ENCODE measurements around the gene EDC4. TPM values are rescaled to one million over a fixed set of nuclear protein-coding genes. Genes with fewer than 3 reads are reported as not detected.

EDC4 gene
- total and polyA plus RNA-seq, 2 of the 13 experiments (the other 11 are each of a cell fraction or from before 2014, with no cell fraction given) = 51.4 to 59.1 TPM

- TF ChIP-seq GABPA (IDR thresholded peaks at IDR 0.05; ENCODE audit: low read depth, low read length) (no peak), GABPA (CRISPR knock-in tag; IDR thresholded peaks at IDR 0.05; ENCODE audit: low read depth) (peak; percentile 91), MXD1 (CRISPR knock-in tag; IDR thresholded peaks at IDR 0.05) (peak; percentile 15), ZFYVE20 (CRISPR knock-in tag; IDR thresholded peaks at IDR 0.05; ENCODE audit: borderline replicate concordance, low read depth) (no peak; the same call in 1 of the 2 replicates), SSRP1 (CRISPR knock-in tag; IDR thresholded peaks at IDR 0.05) (no peak), KDM2A (CRISPR knock-in tag; IDR thresholded peaks at IDR 0.05; ENCODE audit: borderline replicate concordance, low read depth) (peak; percentile 80), ZNF225 (CRISPR knock-in tag; IDR thresholded peaks at IDR 0.05) (peak; percentile 70; the same call in 1 of the 2 replicates), TBX3 (IDR thresholded peaks at IDR 0.05; ENCODE audit: borderline replicate concordance) (peak; percentile 66; the same call in 1 of the 2 replicates), THAP11 (CRISPR knock-in tag; IDR thresholded peaks at IDR 0.05) (peak; percentile 97), ZNF30 (CRISPR knock-in tag; IDR thresholded peaks at IDR 0.05) (no peak), SUZ12 (IDR thresholded peaks at IDR 0.05; ENCODE audit: low read depth, low read length) (peak; percentile 75), ZFY (CRISPR knock-in tag; IDR thresholded peaks at IDR 0.05) (peak; percentile 96), MZF1 (CRISPR knock-in tag; IDR thresholded peaks at IDR 0.05; ENCODE audit: borderline replicate concordance) (peak; percentile 76; the same call in 1 of the 2 replicates), PREB (CRISPR knock-in tag; IDR thresholded peaks at IDR 0.05) (no peak), NR2F6 (IDR thresholded peaks at IDR 0.05) (no peak), NR2F6 (CRISPR knock-in tag; IDR thresholded peaks at IDR 0.05) (peak; percentile 41; the same call in 1 of the 2 replicates), ZNF572 (CRISPR knock-in tag; IDR thresholded peaks at IDR 0.05) (peak; percentile 95; the same call in 1 of the 2 replicates), ZNF773 (CRISPR knock-in tag; IDR thresholded peaks at IDR 0.05; ENCODE audit: borderline replicate concordance) (no peak), ZFX (CRISPR knock-in tag; IDR thresholded peaks at IDR 0.05; ENCODE audit: low read depth) (peak; percentile 89), AFF4 (CRISPR knock-in tag; IDR thresholded peaks at IDR 0.05) (no peak), LRRFIP1 (CRISPR knock-in tag; conservative IDR thresholded peaks at IDR 0.05) (no peak), KDM4B (CRISPR knock-in tag; IDR thresholded peaks at IDR 0.05) (no peak; the same call in 1 of the 2 replicates), ZNF451 (CRISPR knock-in tag; IDR thresholded peaks at IDR 0.05) (0 out of 2 replicates have a peak, but pooled peaks have one; percentile 22), RARG (CRISPR knock-in tag; IDR thresholded peaks at IDR 0.05; ENCODE audit: low read depth) (no peak)
Observed at GRCh38 chr16:67841816-67842508, 30.9 kb upstream of the EDC4 start, which contains the start of gene THAP11 (continued).
